ACC112 (cell line): Measurements from ENCODE around the gene ACOT7.

Experiments
- H2AFZ ChIP-seq: fragments of 200-600 bp; sonication (generic); one replicate; pipeline ENCODE4 v1.6.0; 2017; ENCODE audit warnings: antibody characterized with exemption, low read length; ENCODE audit not compliant: unreplicated experiment
- H3K27ac ChIP-seq: fragments of 200-600 bp; sonication (generic); 2 replicates; pipeline ENCODE4 v1.5.1; 2014; ENCODE audit warnings: low read depth, mild to moderate bottlenecking, antibody characterized with exemption, low read length, moderate library complexity
- H3K27me3 ChIP-seq: fragments of 200-600 bp; sonication (generic); 2 replicates; pipeline ENCODE4 v1.6.1; 2014; ENCODE audit warnings: mild to moderate bottlenecking, antibody characterized with exemption, low read length, moderate library complexity, mixed read lengths; ENCODE audit not compliant: insufficient read depth
- H3K36me3 ChIP-seq: fragments of 200-600 bp; sonication (generic); 2 replicates; pipeline ENCODE4 v1.6.1; 2016; ENCODE audit warnings: mild to moderate bottlenecking, antibody characterized with exemption, low read length, moderate library complexity, mixed read lengths; ENCODE audit not compliant: insufficient read depth
- H3K4me1 ChIP-seq: fragments of 200-600 bp; sonication (generic); one replicate; pipeline ENCODE4 v1.6.1; 2016; ENCODE audit warnings: low read length, mixed read lengths; ENCODE audit not compliant: insufficient read depth, unreplicated experiment, control insufficient read depth
- H3K4me3 ChIP-seq: fragments of 200-600 bp; sonication (generic); 2 replicates; pipeline ENCODE4 v1.5.1; 2014; ENCODE audit warnings: mild to moderate bottlenecking, low read depth, low read length
- H3K79me2 ChIP-seq: fragments of 200-600 bp; sonication (generic); one replicate; pipeline ENCODE4 v1.6.0; 2016; ENCODE audit warnings: low read length; ENCODE audit not compliant: control insufficient read depth, unreplicated experiment, insufficient read depth

ACOT7 gene

GRCh38 chr1:6359216-6360116 lies 34.1 kb downstream of the ACOT7 start:
- Histone ChIP-seq H3K36me3 (no peaks in the 10 kb centered on the region), H3K4me1 (peaks cover 25% of the 10 kb centered on the region), H3K27me3 (no peaks in the 10 kb centered on the region), H3K27ac (peak overlapping the region; percentile 85), H2AFZ (peak overlapping the region; percentile 18), H3K79me2 (peaks cover 15% of the 10 kb centered on the region), H3K4me3 (peak overlapping the region; percentile 47)

GRCh38 chr1:6358757-6359201 lies 34.8 kb downstream of the ACOT7 start:
- Histone ChIP-seq H3K27ac (peak overlapping the region; percentile 85), H3K27me3 (no peaks in the 10 kb centered on the region), H3K79me2 (peaks cover 19% of the 10 kb centered on the region), H3K4me3 (no peak overlapping the region), H2AFZ (peak overlapping the region; percentile 6), H3K4me1 (peaks cover 31% of the 10 kb centered on the region), H3K36me3 (no peaks in the 10 kb centered on the region)

GRCh38 chr1:6358144-6358624 lies 35.4 kb downstream of the ACOT7 start:
- no peak overlapping the region for H2AFZ ChIP-seq
- peaks cover 36% of the 10 kb centered on the region for H3K4me1 ChIP-seq
- H3K27me3 ChIP-seq: no peaks in the 10 kb centered on the region
- H3K79me2 ChIP-seq: peaks cover 19% of the 10 kb centered on the region
- no peaks in the 10 kb centered on the region for H3K36me3 ChIP-seq
- no peak overlapping the region for H3K4me3 ChIP-seq
- H3K27ac ChIP-seq: peak overlapping the region; percentile 85; the same call in 1 of the 2 replicates

DNA sequence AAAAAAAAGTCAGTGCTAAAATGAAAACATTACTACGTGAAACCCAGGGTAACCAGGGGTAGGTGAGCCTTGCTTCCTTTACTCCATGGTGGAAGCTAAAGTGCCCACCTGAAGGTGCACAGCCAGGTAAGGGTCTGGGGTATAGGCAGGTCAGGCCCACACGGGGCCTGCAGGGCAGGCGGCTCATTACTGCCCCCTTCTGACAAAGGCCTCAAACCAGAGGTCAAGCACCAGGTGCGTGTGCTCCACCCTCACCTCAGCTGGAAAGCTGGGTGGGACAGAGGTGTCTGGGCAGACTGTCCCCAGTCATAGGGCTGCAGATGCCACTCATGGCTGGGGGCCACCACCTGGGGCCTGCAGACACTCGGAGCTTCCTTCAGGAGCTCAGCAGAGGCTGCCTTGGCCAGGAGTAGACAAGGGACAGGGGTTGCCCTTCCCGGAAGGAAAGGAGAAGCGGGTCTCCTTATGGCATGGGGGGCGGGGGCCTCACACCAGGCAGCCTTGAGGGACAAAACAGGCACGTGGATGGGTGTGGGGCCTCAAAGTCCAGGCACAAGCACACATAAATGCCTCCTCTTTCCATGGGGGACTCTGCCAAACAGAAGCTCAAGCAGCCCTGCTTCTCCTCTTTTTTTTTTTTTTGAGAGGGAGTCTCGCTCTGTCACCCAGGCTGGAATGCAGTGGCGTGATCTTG lies 36.2 kb downstream of the ACOT7 start:
- Histone ChIP-seq H3K4me1 (peaks cover 36% of the 10 kb centered on the region), H3K4me3 (no peak overlapping the region), H3K36me3 (no peaks in the 10 kb centered on the region), H3K79me2 (peaks cover 16% of the 10 kb centered on the region), H3K27ac (no peak overlapping the region), H2AFZ (no peak overlapping the region), H3K27me3 (no peaks in the 10 kb centered on the region)

- Histone ChIP-seq H3K27me3 (no peaks in the 10 kb centered on the region), H3K27ac (no peak overlapping the region), H3K4me3 (no peak overlapping the region), H3K36me3 (no peaks in the 10 kb centered on the region), H2AFZ (no peak overlapping the region), H3K79me2 (peaks cover 14% of the 10 kb centered on the region), H3K4me1 (peaks cover 35% of the 10 kb centered on the region)
These were observed 37.9 kb downstream of the ACOT7 start for GRCh38 chr1:6355621-6356020.

GRCh38 chr1:6354659-6355317 lies 38.8 kb downstream of the ACOT7 start:
- H2AFZ ChIP-seq: no peak overlapping the region
- no peak overlapping the region for H3K27ac ChIP-seq
- peaks cover 6% of the 10 kb centered on the region for H3K79me2 ChIP-seq
- no peaks in the 10 kb centered on the region for H3K36me3 ChIP-seq
- no peaks in the 10 kb centered on the region for H3K27me3 ChIP-seq
- H3K4me1 ChIP-seq: peaks cover 27% of the 10 kb centered on the region
- no peak overlapping the region for H3K4me3 ChIP-seq

DNA sequence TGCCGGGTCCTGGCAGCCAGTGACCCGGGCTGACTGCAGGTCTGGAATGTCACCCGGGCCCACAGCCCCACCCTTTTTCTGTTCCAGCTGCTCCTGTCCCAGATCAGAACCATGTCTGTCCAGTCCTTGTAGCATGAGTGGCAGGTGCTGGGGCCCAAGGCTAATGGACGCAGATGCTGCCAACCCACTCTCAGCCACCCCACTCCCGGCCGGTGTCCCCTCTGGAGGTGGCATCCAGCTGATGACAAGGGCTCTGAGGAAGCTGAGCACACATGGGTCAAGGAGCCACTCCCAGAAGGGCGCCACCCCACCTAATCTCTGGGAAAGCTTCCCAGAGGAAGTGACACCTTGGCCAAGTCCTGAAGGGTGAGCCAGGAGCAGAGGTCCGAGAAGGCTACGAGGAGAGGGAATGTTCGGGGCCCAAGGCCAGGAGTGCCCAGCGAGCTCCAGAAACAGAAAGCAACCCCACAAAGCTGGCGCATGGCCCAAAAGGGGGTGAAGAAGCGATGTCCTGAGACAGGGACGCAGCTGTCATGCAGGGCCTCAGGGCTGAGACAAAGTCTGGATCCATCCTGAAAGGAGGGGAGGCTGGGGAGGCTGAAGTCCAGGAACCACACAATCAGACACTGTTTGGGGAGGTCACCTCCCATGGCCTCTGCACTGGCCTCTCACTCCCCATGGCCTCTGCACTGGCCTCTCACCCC lies 39.5 kb downstream of the ACOT7 start:
- H3K36me3 ChIP-seq: no peaks in the 10 kb centered on the region
- H2AFZ ChIP-seq: no peak overlapping the region
- no peak overlapping the region for H3K27ac ChIP-seq
- no peak overlapping the region for H3K4me3 ChIP-seq
- peaks cover 21% of the 10 kb centered on the region for H3K4me1 ChIP-seq
- peaks cover 6% of the 10 kb centered on the region for H3K79me2 ChIP-seq
- no peaks in the 10 kb centered on the region for H3K27me3 ChIP-seq

- H3K4me3 ChIP-seq: no peak overlapping the region
- no peak overlapping the region for H2AFZ ChIP-seq
- no peaks in the 10 kb centered on the region for H3K36me3 ChIP-seq
- peaks cover 6% of the 10 kb centered on the region for H3K79me2 ChIP-seq
- H3K4me1 ChIP-seq: peaks cover 16% of the 10 kb centered on the region
- no peaks in the 10 kb centered on the region for H3K27me3 ChIP-seq
- no peak overlapping the region for H3K27ac ChIP-seq
These were observed 40.0 kb downstream of the ACOT7 start for GRCh38 chr1:6353619-6353954.

DNA sequence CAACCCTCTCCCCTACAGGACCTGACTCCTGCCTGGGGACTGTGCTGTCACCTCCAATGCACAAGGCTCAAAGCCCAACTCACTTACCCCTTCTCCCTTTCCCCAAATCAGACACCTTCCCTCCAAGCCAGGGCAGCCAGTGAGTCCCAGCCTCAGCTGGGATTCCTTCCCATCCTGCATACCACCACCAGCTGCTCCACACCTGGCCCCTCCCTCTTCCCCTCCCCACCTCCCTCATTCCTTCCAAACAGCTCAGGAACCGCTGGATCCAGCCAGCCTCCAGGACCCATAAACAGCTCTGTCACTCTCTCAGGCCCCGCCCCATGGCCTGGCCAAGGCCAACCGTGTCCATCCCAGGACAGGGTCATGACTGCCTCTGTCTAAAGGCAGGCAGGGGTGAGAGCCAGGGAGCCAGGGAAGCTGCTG lies 41.4 kb downstream of the ACOT7 start:
- Histone ChIP-seq H3K36me3 (no peaks in the 10 kb centered on the region), H2AFZ (no peak overlapping the region), H3K27me3 (no peaks in the 10 kb centered on the region), H3K4me1 (peaks cover 10% of the 10 kb centered on the region), H3K79me2 (peaks cover 4% of the 10 kb centered on the region), H3K27ac (no peak overlapping the region), H3K4me3 (no peak overlapping the region)

DNA sequence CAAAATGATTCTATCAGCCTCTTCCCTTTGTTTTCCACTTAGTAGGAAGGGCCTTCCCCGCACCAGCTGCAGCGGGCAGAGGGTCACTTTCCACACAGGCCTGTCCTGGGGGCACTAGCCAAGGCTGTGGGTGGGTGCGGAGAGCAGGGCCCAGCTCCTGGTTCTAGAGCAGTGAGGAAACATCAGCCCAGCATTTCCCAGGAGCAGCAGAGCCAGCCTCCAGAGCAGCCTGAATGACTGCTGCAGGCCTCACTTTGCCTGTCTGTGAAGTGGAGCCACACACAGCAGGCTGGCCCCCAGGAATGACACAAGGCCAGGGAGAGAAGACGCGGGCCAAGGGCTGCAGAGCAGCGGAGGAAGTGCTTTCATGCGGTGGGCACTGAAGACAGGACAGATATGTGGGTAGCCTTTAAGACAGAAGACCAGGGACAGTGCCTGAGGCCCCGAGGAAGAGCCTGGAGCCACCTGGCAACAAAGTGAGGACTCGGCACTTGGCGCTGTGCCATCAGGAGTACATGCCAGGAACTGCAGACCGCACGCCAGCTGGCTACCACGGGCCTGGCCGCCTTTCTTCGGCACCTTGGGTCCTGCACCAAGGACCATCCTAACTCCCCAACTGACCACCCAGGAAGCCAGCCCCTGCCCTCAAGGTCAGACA lies 42.0 kb downstream of the ACOT7 start:
- Histone ChIP-seq H3K36me3 (no peaks in the 10 kb centered on the region), H3K27me3 (no peaks in the 10 kb centered on the region), H2AFZ (no peak overlapping the region), H3K79me2 (peaks cover 4% of the 10 kb centered on the region), H3K4me1 (peaks cover 10% of the 10 kb centered on the region), H3K4me3 (no peak overlapping the region), H3K27ac (no peak overlapping the region)
